ENCODE data around the gene KRTAP2-1.
"Not testable (repeated sequence)": the region's sequence is repeated elsewhere in the genome, so short reads cannot be mapped to it uniquely, and the experiment has no call there.

KRTAP2-1 gene

DNA sequence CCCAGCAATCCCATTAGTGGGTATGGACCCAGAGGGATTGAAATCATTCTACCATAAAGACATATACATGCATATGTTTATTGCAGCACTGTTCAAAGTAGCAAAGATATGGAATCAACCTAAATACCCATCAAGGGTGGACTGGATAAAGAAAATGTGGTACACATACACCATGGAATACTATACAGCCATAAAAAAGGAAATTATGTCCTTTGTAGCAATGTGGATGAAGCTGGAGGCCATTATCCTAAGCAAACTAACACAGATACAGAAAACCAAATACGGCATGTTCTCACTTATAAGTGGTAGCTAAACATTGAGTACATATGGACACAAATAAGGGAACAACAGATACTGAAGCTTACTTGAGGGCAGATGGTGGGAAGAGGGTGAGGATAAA lies 10.4 kb upstream of the KRTAP2-1 start:
- no peak for DNase-seq (ENCODE audit: extremely low spot score)
- ChIA-PET CTCF (no interaction called here), POLR2A (no interaction called here)
- no peak for TF ChIP-seq L3MBTL2 (conservative IDR thresholded peaks at IDR 0.05)
- TF ChIP-seq TARDBP (IDR thresholded peaks at IDR 0.05), result no peak
- TF ChIP-seq FOXK2 (IDR thresholded peaks at IDR 0.05), result no peak
- TF ChIP-seq CTBP1 (IDR thresholded peaks at IDR 0.05; ENCODE audit: borderline replicate concordance), result no peak
- TF ChIP-seq SP1 (IDR thresholded peaks at IDR 0.05), result no peak
- no peak for TF ChIP-seq ELF4 (IDR thresholded peaks at IDR 0.05)
- no peak for TF ChIP-seq FOXM1 (IDR thresholded peaks at IDR 0.05; ENCODE audit: borderline replicate concordance)
- TF ChIP-seq, protein P1, sequence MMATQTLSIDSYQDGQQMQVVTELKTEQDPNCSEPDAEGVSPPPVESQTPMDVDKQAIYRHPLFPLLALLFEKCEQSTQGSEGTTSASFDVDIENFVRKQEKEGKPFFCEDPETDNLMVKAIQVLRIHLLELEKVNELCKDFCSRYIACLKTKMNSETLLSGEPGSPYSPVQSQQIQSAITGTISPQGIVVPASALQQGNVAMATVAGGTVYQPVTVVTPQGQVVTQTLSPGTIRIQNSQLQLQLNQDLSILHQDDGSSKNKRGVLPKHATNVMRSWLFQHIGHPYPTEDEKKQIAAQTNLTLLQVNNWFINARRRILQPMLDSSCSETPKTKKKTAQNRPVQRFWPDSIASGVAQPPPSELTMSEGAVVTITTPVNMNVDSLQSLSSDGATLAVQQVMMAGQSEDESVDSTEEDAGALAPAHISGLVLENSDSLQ (IDR thresholded peaks at IDR 0.05), result no peak
- no peak for TF ChIP-seq ZNF384 (IDR thresholded peaks at IDR 0.05)

DNA sequence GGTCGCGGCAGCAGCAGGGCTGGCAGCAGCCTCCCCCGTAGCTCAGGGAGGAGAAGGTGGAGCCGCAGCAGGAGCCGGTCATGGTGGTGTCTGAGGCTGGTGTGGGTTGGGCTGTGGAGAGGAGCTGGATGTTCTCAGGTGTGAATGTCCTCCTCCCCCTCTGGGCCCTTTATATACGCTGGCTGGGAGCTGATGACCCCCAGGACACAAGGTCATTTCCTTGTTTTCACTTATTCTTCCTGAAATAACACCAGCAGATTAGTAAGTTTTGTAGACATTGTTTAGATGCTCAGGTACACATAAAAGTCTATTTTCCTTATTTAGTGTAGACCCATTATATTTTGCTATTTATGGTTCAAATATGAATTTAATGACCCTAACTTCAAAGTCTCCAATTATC lies 8.0 kb upstream of the KRTAP2-1 start, which contains the start of gene KRTAP2-2:
Gene KRTAP2-2 (minus strand): TSS at position 101 of the 400 bp plus-strand sequence. CDS start 19 bp downstream, at position 82.
- CTCF ChIA-PET; POLR2A ChIA-PET; DNase-seq (ENCODE audit: extremely low spot score): not testable (repeated sequence)

DNA sequence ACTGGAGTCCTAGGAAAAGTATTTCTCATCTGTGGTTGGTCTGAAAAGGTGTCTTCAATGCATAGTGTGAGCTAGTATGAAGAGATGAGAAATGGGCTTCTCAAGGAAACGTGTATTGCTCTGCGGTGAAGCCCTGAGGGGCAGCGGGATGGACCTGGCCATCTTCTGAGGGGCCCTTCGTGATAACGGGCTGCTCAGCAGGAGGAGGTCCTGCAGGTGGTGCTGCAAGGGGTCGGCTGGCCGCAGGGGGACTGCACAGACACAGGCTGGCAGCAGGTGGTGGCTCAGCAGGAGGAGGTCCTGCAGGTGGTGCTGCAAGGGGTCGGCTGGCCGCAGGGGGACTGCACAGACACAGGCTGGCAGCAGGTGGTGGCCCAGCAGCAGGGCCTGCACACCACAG lies 7.4 kb upstream of the KRTAP2-1 start:
- DNase-seq (ENCODE audit: extremely low spot score); POLR2A ChIA-PET; CTCF ChIA-PET: not testable (repeated sequence)

DNA sequence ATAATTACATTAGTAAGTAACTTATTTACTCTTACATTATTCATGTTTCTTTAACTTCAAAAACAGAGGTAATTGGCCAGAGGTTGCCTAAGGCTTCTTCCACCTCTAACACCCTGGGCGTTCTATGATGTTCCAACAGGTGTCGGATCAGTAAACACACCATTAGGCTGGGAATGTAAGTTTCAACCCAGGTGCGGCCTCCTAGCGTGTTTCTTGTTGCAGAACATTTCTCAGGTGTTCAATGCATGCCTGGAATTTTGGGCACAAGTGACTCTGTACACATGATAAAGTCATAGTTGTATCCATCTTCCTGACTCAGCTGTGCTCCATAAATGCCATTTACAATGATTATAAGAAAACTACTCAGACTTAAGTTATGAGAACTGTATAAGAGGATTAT lies 6.9 kb upstream of the KRTAP2-1 start:
- no peak for TF ChIP-seq CTBP1 (IDR thresholded peaks at IDR 0.05; ENCODE audit: borderline replicate concordance)
- TF ChIP-seq ZNF384 (IDR thresholded peaks at IDR 0.05), result no peak
- no peak for TF ChIP-seq HDGF (IDR thresholded peaks at IDR 0.05; ENCODE audit: borderline replicate concordance)
- TF ChIP-seq, protein P1 (IDR thresholded peaks at IDR 0.05), result no peak
- CTCF ChIA-PET, result no interaction called here
- POLR2A ChIA-PET, result no interaction called here
- DNase-seq (ENCODE audit: extremely low spot score), result no peak

DNA sequence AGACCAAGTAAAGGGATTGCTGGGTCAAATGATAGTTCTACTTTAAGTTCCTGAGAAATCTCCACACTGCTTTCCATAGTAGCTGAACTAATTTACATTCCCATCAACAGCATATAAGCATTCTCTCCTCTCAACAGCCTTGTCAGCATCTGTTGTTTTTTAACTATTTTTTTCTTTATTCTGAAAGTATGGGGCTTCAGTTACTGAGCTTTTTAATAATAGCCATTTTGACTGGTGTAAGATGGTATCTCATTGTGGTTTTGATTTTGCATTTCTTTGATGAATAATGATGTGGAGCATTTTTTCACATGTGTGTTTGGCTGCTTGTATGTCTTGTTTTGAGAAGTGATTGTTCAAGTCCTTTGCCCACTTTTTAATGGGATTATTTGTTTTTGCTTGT lies 5.5 kb upstream of the KRTAP2-1 start:
- ChIA-PET POLR2A (no interaction called here), CTCF (no interaction called here)
- DNase-seq (ENCODE audit: extremely low spot score), result no peak
- TF ChIP-seq NFRKB (IDR thresholded peaks at IDR 0.05) (no peak), ELF4 (IDR thresholded peaks at IDR 0.05) (no peak), TARDBP (IDR thresholded peaks at IDR 0.05) (no peak), FOXA1 (IDR thresholded peaks at IDR 0.05) (no peak), L3MBTL2 (conservative IDR thresholded peaks at IDR 0.05) (no peak), SP1 (IDR thresholded peaks at IDR 0.05) (no peak), SUZ12 (IDR thresholded peaks at IDR 0.05) (no peak), BHLHE40 (IDR thresholded peaks at IDR 0.05; ENCODE audit: borderline replicate concordance) (no peak), FOXK2 (IDR thresholded peaks at IDR 0.05) (no peak), ZNF384 (IDR thresholded peaks at IDR 0.05) (no peak), FOXM1 (IDR thresholded peaks at IDR 0.05; ENCODE audit: borderline replicate concordance) (no peak), ARNT (IDR thresholded peaks at IDR 0.05) (no peak), HDGF (IDR thresholded peaks at IDR 0.05; ENCODE audit: borderline replicate concordance) (no peak), LEF1 (IDR thresholded peaks at IDR 0.05; ENCODE audit: borderline replicate concordance) (no peak), CTBP1 (IDR thresholded peaks at IDR 0.05; ENCODE audit: borderline replicate concordance) (no peak)
- TF ChIP-seq, protein P1 (IDR thresholded peaks at IDR 0.05), result no peak

DNA sequence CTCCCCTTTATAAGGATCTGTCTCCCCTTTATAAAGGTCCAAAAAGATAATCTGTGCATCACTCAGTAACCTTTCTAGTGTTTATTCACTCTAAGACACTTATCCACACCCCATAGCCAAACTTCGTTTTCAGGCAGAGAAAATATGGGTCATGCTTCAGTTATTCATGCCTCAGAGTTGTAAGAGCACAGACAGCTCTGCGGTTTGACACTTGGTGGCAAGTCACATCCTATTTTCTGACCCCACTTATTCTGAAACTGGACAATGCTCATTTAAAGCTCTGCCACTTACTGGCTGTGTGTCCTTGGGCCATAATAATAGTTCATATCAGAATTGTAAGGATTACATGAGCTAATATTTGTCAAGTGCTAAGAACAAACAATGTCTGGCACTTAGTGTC lies 2.0 kb upstream of the KRTAP2-1 start:
- no peak for DNase-seq (ENCODE audit: extremely low spot score)
- TF ChIP-seq LEF1 (IDR thresholded peaks at IDR 0.05; ENCODE audit: borderline replicate concordance) (no peak), SUZ12 (IDR thresholded peaks at IDR 0.05) (no peak), ARNT (IDR thresholded peaks at IDR 0.05) (no peak), ZNF384 (IDR thresholded peaks at IDR 0.05) (no peak), TARDBP (IDR thresholded peaks at IDR 0.05) (no peak), FOXA1 (IDR thresholded peaks at IDR 0.05) (no peak), ELF4 (IDR thresholded peaks at IDR 0.05) (no peak), SP1 (IDR thresholded peaks at IDR 0.05) (no peak), HDGF (IDR thresholded peaks at IDR 0.05; ENCODE audit: borderline replicate concordance) (no peak), FOXK2 (IDR thresholded peaks at IDR 0.05) (no peak), FOXM1 (IDR thresholded peaks at IDR 0.05; ENCODE audit: borderline replicate concordance) (no peak), CTBP1 (IDR thresholded peaks at IDR 0.05; ENCODE audit: borderline replicate concordance) (no peak), NFRKB (IDR thresholded peaks at IDR 0.05) (no peak)
- TF ChIP-seq, protein P1 (IDR thresholded peaks at IDR 0.05), result no peak
- ChIA-PET POLR2A (no interaction called here), CTCF (no interaction called here)

DNA sequence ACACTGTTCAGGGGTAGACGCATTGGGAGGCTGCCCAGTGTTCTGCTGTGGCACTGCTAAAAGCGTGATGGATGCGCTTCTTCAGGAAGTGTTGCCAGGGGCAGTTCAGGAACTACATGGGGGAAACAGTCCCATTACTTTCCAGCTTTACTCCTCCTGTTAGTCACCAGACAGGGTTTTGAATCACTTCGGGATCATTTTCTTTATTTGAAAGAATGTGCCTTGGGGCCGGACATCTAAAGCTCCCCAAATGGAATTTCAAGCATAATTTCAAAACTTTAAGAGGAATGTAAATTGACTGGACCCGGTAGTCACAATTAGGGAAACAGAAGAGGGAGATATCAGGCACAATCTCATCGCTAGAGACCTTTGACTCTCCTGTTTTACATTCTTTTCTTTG lies 1.3 kb upstream of the KRTAP2-1 start:
- TF ChIP-seq TARDBP (IDR thresholded peaks at IDR 0.05), result no peak
- no peak for TF ChIP-seq NFRKB (IDR thresholded peaks at IDR 0.05)
- TF ChIP-seq L3MBTL2 (conservative IDR thresholded peaks at IDR 0.05), result no peak
- no peak for TF ChIP-seq BHLHE40 (IDR thresholded peaks at IDR 0.05; ENCODE audit: borderline replicate concordance)
- no peak for TF ChIP-seq CTBP1 (IDR thresholded peaks at IDR 0.05; ENCODE audit: borderline replicate concordance)
- TF ChIP-seq ARNT (IDR thresholded peaks at IDR 0.05), result no peak
- TF ChIP-seq ELF4 (IDR thresholded peaks at IDR 0.05), result no peak
- no peak for TF ChIP-seq FOXA1 (IDR thresholded peaks at IDR 0.05)
- no peak for TF ChIP-seq ZNF384 (IDR thresholded peaks at IDR 0.05)
- TF ChIP-seq LEF1 (IDR thresholded peaks at IDR 0.05; ENCODE audit: borderline replicate concordance), result no peak
- no peak for TF ChIP-seq SP1 (IDR thresholded peaks at IDR 0.05)
- no peak for TF ChIP-seq FOXM1 (IDR thresholded peaks at IDR 0.05; ENCODE audit: borderline replicate concordance)
- TF ChIP-seq FOXK2 (IDR thresholded peaks at IDR 0.05), result no peak
- TF ChIP-seq, protein P1 (IDR thresholded peaks at IDR 0.05), result no peak
- no peak for TF ChIP-seq SUZ12 (IDR thresholded peaks at IDR 0.05)
- POLR2A ChIA-PET, result no interaction called here
- no peak for DNase-seq (ENCODE audit: extremely low spot score)
- CTCF ChIA-PET, result no interaction called here

Data from HEK293T (cell line).